NT2/D1 (cell line): Measurements from ENCODE around the gene PRR20D.

ENCODE experiments used
- SUZ12 ChIP-seq: IDR thresholded peaks from 2 replicates; pipeline ENCODE4 v1.6.1; 2011; ENCODE audit not compliant: insufficient read length, insufficient read depth; ENCODE audit errors: extremely low read depth
- ZNF274 ChIP-seq: IDR thresholded peaks from 2 replicates; pipeline ENCODE4 v1.6.1; 2011; ENCODE audit warnings: mild to moderate bottlenecking, low read depth, low read length

DNA sequence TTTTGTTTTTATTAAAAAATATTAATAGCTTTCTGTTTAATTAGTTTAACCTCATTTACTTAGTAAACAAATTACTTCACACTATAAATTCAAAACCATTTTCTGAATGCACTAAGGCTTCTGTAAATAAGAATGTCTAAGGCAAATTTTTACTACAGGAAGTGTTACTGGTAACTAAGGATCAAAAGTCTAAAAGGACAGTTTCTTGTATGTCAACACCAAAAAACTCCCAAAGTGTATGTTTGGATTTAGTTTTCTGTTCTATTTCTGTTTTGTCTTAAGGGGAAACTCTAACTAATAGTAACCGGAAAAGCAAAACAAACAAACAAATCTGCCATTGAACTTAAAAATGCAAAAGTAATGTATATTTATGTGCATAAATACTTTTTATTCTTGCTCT is 31.2 kb downstream of the PRR20D start:
- TF ChIP-seq SUZ12 (no peak), ZNF274 (no peak)
